ENCODE data around the gene IKZF4.
"Not testable (repeated sequence)": the region's sequence is repeated elsewhere in the genome, so short reads cannot be mapped to it uniquely, and the experiment has no call there.

Gene IKZF4

GRCh38 chr12:55999999-56000540, 20.8 kb upstream of the IKZF4 start:
- DNase-seq: not testable (repeated sequence)

- no peak for DNase-seq
Observed at GRCh38 chr12:56001487-56002100, 19.2 kb upstream of the IKZF4 start.

GRCh38 chr12:56003376-56003775, 17.5 kb upstream of the IKZF4 start:
- not testable (repeated sequence) for DNase-seq

GRCh38 chr12:56004211-56004610, 16.6 kb upstream of the IKZF4 start:
- no peak for DNase-seq

GRCh38 chr12:56007564-56008559, 13.0 kb upstream of the IKZF4 start:
- peak; percentile 70 for DNase-seq

- no peak for DNase-seq
Observed at GRCh38 chr12:56010111-56010570, 10.7 kb upstream of the IKZF4 start.

- no peak for DNase-seq
Observed at GRCh38 chr12:56011509-56012090, 9.2 kb upstream of the IKZF4 start.

GRCh38 chr12:56013482-56013881, 7.4 kb upstream of the IKZF4 start:
- DNase-seq: no peak

- DNase-seq: no peak
Observed at GRCh38 chr12:56014205-56014604, 6.6 kb upstream of the IKZF4 start.

- DNase-seq: no peak
Observed at GRCh38 chr12:56017181-56017580, 3.7 kb upstream of the IKZF4 start.

GRCh38 chr12:56018356-56018755, 2.5 kb upstream of the IKZF4 start:
- DNase-seq: no peak

- no peak for DNase-seq
Observed at GRCh38 chr12:56021889-56022497, 1.1 kb downstream of the IKZF4 start.

GRCh38 chr12:56028511-56029165, 7.8 kb downstream of the IKZF4 start:
- DNase-seq: no peak

GRCh38 chr12:56029166-56029519, 8.3 kb downstream of the IKZF4 start:
- no peak for DNase-seq

GRCh38 chr12:56029666-56030293, 8.9 kb downstream of the IKZF4 start:
- DNase-seq: peak; percentile 62

- DNase-seq: peak; percentile 25
Observed at GRCh38 chr12:56031987-56032386, 11.1 kb downstream of the IKZF4 start.

- peak; percentile 52 for DNase-seq
Observed at GRCh38 chr12:56034586-56035332, 13.9 kb downstream of the IKZF4 start.

- no peak for DNase-seq
Observed at GRCh38 chr12:56037161-56037560, 16.3 kb downstream of the IKZF4 start.

GRCh38 chr12:56038022-56038655, 17.3 kb downstream of the IKZF4 start:
- DNase-seq: no peak

- DNase-seq: no peak
Observed at GRCh38 chr12:56040151-56040550, 19.3 kb downstream of the IKZF4 start.
